Measurements from ENCODE around the gene ERICH6. TPM values are rescaled to one million over a fixed set of nuclear protein-coding genes. Genes with fewer than 3 reads are reported as not detected.

The ERICH6 gene
- total RNA-seq, 1 donor from 2014 or later, result 0.31 TPM

DNA sequence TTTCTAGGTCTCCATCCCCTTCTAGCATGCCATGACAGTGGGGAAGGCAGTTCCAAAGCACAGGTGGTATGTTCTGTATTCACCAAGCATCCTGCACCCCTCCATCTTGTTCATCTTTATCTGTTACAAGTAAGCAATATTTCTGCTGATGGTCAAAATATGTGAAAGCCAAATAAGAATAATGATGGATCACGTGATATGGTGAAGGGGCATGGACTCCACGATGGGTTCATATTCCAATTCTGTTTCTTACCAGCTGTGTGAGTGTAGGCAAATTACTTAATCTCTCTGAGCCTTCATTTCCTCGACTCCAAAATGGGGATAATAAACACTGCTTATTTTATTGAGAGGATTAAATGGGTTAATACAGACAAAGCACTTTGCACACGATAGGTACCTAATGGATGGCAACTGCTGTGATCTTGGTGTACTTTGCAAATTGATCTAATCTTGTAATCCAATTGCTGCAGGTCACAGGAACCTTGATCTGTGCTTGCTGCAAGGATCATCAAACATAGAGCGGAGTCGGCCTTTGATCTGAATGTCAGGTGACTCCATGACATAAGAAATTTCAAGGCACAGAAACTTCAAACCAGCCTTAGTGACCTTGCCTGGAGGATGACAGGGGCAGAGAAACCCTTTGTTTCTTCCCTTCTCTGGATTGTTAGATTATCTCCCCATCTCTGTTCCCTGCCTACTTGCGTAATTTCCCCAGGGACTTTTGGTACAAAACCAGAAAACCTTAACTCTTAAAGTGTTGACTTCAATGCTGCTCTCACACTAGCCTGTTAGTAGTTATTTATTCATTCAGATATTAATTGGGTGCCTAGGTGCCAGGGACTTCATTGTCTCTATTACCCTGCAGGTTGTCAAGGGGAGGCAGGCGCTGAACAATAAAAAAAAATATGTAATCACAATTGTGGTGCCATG lies 33.4 kb upstream of the ERICH6 start:
- peaks cover 6% of the 10 kb centered on the region for H3K4me1 Mint-ChIP-seq (ENCODE audit: unreplicated experiment)
- no peak overlapping the region for H3K27ac Mint-ChIP-seq (ENCODE audit: unreplicated experiment)
- no peak for DNase-seq (ENCODE audit: low spot score)
- no peak overlapping the region for H3K4me3 Mint-ChIP-seq (ENCODE audit: unreplicated experiment)
- no peaks in the 10 kb centered on the region for H3K9me3 Mint-ChIP-seq (ENCODE audit: unreplicated experiment)
- peaks cover 1% of the 10 kb centered on the region for H3K36me3 Mint-ChIP-seq (ENCODE audit: low read depth, unreplicated experiment)
- H3K27me3 Mint-ChIP-seq (ENCODE audit: unreplicated experiment), result peaks cover 5% of the 10 kb centered on the region
- TF ChIP-seq, protein P1, sequence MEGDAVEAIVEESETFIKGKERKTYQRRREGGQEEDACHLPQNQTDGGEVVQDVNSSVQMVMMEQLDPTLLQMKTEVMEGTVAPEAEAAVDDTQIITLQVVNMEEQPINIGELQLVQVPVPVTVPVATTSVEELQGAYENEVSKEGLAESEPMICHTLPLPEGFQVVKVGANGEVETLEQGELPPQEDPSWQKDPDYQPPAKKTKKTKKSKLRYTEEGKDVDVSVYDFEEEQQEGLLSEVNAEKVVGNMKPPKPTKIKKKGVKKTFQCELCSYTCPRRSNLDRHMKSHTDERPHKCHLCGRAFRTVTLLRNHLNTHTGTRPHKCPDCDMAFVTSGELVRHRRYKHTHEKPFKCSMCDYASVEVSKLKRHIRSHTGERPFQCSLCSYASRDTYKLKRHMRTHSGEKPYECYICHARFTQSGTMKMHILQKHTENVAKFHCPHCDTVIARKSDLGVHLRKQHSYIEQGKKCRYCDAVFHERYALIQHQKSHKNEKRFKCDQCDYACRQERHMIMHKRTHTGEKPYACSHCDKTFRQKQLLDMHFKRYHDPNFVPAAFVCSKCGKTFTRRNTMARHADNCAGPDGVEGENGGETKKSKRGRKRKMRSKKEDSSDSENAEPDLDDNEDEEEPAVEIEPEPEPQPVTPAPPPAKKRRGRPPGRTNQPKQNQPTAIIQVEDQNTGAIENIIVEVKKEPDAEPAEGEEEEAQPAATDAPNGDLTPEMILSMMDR (IDR thresholded peaks at IDR 0.05; ENCODE audit: unreplicated experiment), result no peak

DNA sequence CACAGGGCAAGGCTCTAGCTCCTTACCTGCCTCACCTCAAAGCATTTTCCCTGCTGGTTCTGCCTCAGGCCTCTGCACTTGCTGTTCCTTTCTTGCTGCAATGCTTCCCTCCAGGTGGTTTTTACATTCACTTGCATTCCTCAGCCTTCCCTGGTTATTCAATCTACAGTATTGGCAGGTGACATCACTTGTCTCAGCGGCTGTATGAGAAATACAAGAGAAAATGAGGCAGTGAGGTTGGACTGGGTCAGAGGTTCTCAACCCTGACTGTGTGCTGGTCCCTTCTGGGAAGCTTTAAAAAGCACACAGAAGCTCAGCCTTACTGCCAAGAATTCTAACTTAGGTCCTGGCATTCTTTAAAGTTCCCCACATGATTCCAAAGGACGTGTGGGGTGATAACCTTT lies 32.6 kb upstream of the ERICH6 start:
- TF ChIP-seq, protein P1 (IDR thresholded peaks at IDR 0.05; ENCODE audit: unreplicated experiment), result no peak
- Mint-ChIP-seq H3K27ac (ENCODE audit: unreplicated experiment) (no peak overlapping the region), H3K36me3 (ENCODE audit: low read depth, unreplicated experiment) (no peaks in the 10 kb centered on the region), H3K4me3 (ENCODE audit: unreplicated experiment) (no peak overlapping the region), H3K4me1 (ENCODE audit: unreplicated experiment) (peaks cover 6% of the 10 kb centered on the region), H3K27me3 (ENCODE audit: unreplicated experiment) (peaks cover 5% of the 10 kb centered on the region), H3K9me3 (ENCODE audit: unreplicated experiment) (no peaks in the 10 kb centered on the region)
- no peak for DNase-seq (ENCODE audit: low spot score)

- TF ChIP-seq, protein P1 (IDR thresholded peaks at IDR 0.05; ENCODE audit: unreplicated experiment), result no peak
- peaks cover 6% of the 10 kb centered on the region for H3K4me1 Mint-ChIP-seq (ENCODE audit: unreplicated experiment)
- no peak overlapping the region for H3K4me3 Mint-ChIP-seq (ENCODE audit: unreplicated experiment)
- H3K27me3 Mint-ChIP-seq (ENCODE audit: unreplicated experiment), result peaks cover 5% of the 10 kb centered on the region
- H3K9me3 Mint-ChIP-seq (ENCODE audit: unreplicated experiment), result no peaks in the 10 kb centered on the region
- H3K36me3 Mint-ChIP-seq (ENCODE audit: low read depth, unreplicated experiment), result no peaks in the 10 kb centered on the region
- H3K27ac Mint-ChIP-seq (ENCODE audit: unreplicated experiment), result no peak overlapping the region
- DNase-seq (ENCODE audit: low spot score), result no peak
These were observed 31.0 kb upstream of the ERICH6 start for GRCh38 chr3:150734795-150735119.

DNA sequence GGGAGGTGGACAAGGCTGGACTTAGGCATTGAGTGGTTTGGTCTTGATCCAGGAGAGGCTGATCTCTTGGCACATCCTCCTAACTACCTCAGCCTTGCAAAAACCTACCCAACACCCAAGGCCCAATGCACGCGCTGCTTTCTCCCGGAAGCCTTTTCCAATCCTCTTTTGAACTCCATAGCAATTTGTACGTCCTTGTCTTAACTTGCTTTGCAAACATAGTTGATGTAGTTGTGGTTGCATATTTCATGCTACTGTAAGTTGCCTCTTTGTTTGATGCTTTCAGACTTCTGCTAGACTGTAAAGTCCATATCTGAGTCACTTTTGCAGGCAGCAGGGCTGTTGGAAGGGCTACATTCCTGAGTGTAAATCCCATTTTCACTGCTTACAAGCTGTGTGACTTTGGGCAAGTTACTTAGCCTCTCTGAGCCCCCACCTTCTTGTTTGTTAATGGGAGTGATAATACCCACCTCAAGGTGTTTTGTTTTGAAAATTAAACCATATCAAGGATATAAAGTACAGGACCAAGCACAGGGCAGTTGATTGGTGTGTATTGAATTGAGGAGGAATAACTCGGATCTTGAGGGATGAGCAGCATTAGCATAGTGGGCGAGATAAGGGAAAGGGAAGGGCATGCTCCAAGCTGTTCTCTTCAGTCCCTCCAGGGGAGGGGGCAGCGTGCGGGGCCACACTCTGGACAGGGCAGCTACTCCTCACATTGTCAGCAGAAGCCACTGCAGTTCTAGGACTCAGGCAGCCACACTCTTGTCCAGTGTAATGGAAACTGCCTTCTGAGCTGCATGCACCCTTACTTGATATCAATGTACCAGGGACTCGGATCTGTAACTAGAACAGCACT lies 30.4 kb upstream of the ERICH6 start:
- DNase-seq (ENCODE audit: low spot score), result no peak
- H3K4me3 Mint-ChIP-seq (ENCODE audit: unreplicated experiment), result no peak overlapping the region
- peaks cover 6% of the 10 kb centered on the region for H3K4me1 Mint-ChIP-seq (ENCODE audit: unreplicated experiment)

More for the DNA sequence above, 30.4 kb upstream of the ERICH6 start:
- H3K27ac Mint-ChIP-seq (ENCODE audit: unreplicated experiment), result no peak overlapping the region
- H3K27me3 Mint-ChIP-seq (ENCODE audit: unreplicated experiment), result peaks cover 5% of the 10 kb centered on the region
- H3K36me3 Mint-ChIP-seq (ENCODE audit: low read depth, unreplicated experiment), result no peaks in the 10 kb centered on the region
- TF ChIP-seq, protein P1 (IDR thresholded peaks at IDR 0.05; ENCODE audit: unreplicated experiment), result no peak
- no peaks in the 10 kb centered on the region for H3K9me3 Mint-ChIP-seq (ENCODE audit: unreplicated experiment)

Data from endothelial cell (in vitro differentiated cells).